Measurements from ENCODE around the gene FNDC3B.

DNA sequence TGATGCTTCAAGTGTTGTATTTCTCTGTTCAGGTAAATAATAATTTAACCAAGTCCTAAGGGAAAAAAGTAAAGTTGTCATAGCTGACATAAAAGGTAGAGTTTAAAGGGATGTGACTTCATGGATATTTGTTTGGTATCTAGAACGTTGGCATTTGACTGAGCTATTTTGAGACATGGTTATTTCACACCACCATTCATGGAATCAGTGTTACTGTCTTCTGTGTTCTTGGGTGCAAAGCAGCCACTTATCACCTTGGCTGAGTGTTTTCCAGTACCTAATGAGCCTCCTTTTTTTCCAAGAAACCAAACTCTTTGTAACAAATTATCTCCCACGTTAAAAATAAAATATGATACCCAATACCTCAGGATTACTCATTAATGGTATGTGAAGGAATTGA, 253.0 kb downstream of the FNDC3B start:
- TF ChIP-seq, protein P1, sequence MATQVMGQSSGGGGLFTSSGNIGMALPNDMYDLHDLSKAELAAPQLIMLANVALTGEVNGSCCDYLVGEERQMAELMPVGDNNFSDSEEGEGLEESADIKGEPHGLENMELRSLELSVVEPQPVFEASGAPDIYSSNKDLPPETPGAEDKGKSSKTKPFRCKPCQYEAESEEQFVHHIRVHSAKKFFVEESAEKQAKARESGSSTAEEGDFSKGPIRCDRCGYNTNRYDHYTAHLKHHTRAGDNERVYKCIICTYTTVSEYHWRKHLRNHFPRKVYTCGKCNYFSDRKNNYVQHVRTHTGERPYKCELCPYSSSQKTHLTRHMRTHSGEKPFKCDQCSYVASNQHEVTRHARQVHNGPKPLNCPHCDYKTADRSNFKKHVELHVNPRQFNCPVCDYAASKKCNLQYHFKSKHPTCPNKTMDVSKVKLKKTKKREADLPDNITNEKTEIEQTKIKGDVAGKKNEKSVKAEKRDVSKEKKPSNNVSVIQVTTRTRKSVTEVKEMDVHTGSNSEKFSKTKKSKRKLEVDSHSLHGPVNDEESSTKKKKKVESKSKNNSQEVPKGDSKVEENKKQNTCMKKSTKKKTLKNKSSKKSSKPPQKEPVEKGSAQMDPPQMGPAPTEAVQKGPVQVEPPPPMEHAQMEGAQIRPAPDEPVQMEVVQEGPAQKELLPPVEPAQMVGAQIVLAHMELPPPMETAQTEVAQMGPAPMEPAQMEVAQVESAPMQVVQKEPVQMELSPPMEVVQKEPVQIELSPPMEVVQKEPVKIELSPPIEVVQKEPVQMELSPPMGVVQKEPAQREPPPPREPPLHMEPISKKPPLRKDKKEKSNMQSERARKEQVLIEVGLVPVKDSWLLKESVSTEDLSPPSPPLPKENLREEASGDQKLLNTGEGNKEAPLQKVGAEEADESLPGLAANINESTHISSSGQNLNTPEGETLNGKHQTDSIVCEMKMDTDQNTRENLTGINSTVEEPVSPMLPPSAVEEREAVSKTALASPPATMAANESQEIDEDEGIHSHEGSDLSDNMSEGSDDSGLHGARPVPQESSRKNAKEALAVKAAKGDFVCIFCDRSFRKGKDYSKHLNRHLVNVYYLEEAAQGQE (tag by site-specific recombination; IDR thresholded peaks at IDR 0.05): no peak
- TF ChIP-seq ZEB2 (tag by site-specific recombination; IDR thresholded peaks at IDR 0.05) (no peak), ZNF510 (tag by site-specific recombination; IDR thresholded peaks at IDR 0.05; ENCODE audit: insufficient replicate concordance) (no peak)
- TF ChIP-seq, protein P2, sequence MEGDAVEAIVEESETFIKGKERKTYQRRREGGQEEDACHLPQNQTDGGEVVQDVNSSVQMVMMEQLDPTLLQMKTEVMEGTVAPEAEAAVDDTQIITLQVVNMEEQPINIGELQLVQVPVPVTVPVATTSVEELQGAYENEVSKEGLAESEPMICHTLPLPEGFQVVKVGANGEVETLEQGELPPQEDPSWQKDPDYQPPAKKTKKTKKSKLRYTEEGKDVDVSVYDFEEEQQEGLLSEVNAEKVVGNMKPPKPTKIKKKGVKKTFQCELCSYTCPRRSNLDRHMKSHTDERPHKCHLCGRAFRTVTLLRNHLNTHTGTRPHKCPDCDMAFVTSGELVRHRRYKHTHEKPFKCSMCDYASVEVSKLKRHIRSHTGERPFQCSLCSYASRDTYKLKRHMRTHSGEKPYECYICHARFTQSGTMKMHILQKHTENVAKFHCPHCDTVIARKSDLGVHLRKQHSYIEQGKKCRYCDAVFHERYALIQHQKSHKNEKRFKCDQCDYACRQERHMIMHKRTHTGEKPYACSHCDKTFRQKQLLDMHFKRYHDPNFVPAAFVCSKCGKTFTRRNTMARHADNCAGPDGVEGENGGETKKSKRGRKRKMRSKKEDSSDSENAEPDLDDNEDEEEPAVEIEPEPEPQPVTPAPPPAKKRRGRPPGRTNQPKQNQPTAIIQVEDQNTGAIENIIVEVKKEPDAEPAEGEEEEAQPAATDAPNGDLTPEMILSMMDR (tag by site-specific recombination; IDR thresholded peaks at IDR 0.05): no peak
- TF ChIP-seq, protein P3, sequence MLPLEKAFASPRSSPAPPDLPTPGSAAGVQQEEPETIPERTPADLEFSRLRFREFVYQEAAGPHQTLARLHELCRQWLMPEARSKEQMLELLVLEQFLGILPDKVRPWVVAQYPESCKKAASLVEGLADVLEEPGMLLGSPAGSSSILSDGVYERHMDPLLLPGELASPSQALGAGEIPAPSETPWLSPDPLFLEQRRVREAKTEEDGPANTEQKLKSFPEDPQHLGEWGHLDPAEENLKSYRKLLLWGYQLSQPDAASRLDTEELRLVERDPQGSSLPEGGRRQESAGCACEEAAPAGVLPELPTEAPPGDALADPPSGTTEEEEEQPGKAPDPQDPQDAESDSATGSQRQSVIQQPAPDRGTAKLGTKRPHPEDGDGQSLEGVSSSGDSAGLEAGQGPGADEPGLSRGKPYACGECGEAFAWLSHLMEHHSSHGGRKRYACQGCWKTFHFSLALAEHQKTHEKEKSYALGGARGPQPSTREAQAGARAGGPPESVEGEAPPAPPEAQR (tag by site-specific recombination; IDR thresholded peaks at IDR 0.05): no peak
